NCI-H524 (cell line): Measurements from ENCODE around the gene COQ5.
A peak's percentile ranks its signal among the peaks of the same experiment; 100 is the strongest.

Experiments
- DNase-seq, 2 experiments: peaks; one replicate each; lab custom pipeline; 2025; lab: John Stamatoyannopoulos, UW

Gene COQ5

DNA sequence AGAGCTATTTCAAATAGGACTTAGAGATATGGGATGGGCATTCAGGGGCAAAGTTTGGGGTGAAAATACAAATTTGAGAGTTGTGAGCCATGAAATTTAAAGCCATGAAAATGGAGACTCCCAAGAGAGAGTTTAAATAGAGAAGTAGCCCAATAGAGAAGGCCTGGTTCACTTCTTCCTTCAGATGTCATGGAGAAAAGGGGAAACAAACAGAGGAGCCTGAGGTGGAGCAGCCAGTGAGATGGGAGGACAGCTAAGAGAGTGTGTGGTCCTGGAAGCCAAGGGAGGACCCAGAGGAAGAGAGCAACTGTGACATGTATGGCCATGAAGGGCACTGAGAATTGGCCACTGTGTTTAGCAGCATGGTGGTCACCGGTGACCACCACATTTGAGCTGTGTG is 45.3 kb downstream of the COQ5 start:
- DNase-seq, result no peak

DNA sequence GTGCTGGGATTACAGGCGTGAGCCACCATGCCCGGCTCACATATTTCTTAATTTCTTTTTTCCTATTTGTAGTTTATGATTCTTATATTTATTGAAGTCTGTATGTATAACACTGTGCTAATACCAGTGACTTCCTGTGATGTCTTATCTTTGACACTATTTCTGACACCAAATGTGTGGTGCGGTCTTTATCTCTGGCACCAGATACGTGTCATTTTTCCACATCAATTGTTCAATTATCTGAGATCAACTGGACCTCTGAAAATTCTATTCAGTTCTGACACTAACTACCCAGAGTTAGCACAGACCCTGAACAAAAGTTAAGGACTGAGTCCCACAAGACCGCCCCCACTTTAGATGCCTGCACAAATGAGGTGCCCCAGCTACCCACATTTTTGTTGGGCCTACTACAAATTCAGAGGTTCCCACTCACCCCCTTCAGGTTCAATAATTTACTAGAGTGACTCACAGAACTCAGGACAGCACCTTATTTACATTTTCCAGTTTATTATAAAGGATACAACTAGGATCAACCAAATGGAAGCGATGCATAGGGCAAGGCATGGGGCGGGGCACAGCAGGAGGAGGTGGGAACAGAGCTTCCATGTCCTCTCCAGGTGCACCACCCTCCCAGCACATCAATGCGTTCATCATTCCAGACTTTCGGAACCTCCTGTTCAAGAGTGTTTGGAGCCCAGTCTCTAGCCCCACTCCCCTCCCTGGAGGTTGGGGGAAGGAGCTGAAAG is 47.8 kb downstream of the COQ5 start:
- DNase-seq, result no peak

GRCh38 chr12:120480211-120480610 is 48.7 kb downstream of the COQ5 start:
- no peak for DNase-seq

- no peak for DNase-seq
These were observed 49.5 kb downstream of the COQ5 start for GRCh38 chr12:120479458-120479857.

- no peak for DNase-seq
These were observed 53.3 kb downstream of the COQ5 start for GRCh38 chr12:120475643-120476042.

DNA sequence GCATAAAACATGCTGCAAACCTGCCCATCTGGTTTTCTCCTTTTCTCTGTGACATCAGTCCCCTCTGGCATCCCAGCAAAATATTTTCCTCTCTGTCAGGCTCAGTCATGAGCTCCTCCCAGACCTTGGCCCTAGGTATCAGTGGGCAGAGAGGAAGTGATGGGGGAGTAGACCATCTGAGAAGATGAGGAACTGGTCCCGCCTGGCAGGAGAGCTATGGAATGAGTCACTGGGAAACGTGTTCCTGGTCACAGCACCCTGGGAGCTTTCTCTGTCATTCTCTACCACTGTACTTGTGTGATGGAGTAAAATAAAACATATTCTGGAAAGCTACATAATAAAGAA is 54.4 kb downstream of the COQ5 start:
- DNase-seq, result no peak

DNA sequence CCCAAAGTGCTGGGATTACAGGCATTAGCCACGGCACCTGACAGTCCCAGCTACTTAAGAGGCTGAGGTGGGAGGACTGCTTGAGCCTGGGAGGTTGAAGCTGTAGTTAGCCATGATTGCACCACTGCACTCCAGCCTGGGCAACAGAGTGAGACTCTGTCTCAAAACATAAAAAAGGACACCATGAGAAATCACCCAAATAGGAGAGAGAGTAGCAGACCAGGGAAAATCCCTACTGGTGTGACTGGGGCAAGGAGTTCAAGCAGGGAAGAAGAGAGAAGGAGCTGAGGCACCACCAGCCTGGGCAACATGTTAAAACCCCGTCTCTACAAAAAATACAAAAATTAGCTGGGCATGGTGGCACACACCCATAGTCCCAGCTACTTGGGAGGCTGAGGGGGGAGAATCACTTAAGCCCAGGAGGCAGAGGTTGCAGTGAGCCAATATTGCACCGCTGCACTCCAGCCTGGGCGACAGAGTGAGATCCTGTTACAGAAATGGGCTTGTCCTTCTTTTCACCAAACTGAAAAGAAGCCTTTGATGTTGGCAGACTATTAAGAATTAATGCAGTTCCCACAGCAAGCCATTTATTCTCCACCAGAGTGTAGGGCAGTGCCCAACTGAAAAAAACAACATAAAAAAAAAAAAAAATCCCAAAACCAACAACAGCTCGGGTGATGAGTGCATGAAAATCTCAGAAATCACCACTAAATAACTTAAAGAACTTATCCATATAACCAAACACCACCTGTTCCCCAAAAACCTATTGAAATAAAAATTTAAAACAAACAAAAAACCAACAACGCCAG is 54.9 kb downstream of the COQ5 start:
- DNase-seq, result no peak

DNA sequence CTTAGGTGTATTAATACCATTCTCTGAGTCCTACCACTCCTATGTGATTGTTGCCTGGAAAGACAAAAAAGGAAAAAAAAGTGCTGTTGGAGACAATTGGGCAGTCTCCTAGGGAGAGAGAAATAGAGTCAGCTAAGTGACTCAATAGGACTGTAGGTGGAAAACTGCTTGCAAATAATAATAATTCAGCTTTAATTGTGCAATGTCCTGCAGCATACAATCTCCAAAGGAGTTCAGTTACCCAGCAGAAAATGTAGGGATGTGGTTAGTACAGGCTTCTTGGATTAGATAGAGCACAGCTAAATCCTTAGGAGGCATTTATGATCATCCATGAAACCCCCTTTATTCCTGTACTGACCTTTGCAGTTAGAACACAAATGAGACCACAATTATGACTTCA is 56.4 kb downstream of the COQ5 start:
- DNase-seq, result no peak

DNA sequence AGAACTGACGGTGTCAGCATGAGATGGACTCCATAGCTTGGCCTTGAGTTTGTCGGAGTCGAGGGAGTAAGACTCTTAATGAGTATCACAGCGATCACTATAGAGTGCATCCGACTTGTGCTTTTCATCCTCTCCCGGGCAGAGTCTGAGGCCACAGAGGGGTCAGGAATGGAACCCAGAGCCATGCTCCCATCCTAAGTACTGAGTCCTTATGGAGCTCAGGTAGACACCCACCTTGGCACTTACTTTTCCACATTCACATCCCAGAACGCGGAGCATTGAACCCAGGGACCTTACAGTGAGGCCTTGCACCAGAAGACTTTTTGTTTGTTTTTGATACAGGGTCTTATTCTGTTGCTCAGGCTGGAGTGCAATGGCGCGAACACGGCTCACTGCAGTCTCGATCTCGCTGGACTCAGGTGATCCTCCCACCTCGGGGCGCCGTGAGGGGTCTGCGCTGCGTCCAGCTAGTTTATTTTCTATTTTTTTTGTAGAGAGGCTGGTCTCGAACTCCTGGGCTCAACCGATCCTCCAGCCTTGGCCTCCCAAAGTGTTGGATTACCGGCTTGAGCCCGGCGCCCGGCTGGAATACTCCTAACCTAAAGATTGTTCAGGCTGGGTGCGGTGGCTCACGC is 58.7 kb downstream of the COQ5 start:
- peak in 1 of 2 experiments; percentile 45 for DNase-seq

DNA sequence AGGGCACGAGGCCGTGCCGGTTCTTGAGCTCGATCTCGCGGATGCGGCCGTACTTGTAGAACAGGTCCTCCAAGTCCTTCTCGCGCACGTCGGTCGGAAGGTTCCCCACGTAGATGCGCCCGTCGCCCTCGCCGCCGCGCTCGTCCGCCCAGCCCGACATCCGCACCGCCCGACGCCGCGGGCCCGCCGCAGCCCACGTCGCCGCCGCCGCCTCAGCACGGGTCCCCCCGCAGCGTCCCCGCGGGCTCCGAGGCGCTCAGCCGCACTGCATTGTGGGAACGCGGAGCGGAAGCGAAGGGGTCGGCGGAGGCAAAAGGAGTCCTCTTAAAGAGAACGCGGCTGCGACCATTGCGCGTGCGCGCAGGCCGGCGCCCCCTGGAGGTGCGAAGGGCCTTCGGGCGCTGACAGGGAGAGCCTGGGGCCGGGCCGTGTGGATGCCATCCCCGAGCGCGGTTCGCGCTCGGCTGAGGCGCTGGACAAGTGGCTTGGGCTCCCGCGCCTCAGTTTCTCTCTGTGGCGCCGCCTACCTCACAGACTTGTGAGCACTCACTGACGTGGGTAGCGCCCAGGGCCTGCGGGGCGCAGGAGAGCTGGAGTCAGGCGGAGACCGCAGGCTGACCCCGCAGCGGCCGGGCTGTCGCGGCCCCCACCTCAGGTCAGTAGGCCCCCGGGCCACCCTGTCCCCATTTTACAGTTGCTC is 59.4 kb downstream of the COQ5 start, which contains the start of gene SRSF9:
TSS of gene SRSF9 (minus strand) at position 299 of the 700 bp plus-strand sequence. CDS start at position 160, 139 bp downstream.
- peak; percentile 86 to 94 for DNase-seq

- DNase-seq, result no peak
These were observed 60.0 kb downstream of the COQ5 start for GRCh38 chr12:120468821-120469449.

DNA sequence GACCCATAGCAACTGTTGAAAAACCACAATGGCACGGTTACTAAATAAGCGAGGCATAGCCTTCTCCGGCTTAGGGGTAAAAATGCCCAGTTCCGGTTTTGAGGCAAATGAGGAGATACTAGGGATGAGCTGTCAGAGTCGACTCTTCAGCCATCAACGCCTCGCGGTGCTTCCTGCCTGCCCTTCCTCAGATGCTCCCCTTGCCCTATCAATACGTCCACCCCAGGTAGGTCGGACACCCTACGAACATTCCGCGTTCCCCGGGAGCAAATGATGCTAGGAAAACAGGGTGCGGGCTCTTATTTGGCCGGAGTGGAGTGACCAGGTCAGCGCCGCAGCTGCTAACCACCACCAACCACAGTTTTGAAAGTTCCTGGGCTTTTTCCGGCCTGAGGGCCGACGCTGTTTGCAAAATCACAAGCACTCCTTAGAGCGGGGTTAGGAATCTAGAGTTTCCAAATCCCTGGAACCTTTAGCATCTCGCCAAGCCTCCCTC is 60.6 kb downstream of the COQ5 start:
- DNase-seq, result no peak

DNA sequence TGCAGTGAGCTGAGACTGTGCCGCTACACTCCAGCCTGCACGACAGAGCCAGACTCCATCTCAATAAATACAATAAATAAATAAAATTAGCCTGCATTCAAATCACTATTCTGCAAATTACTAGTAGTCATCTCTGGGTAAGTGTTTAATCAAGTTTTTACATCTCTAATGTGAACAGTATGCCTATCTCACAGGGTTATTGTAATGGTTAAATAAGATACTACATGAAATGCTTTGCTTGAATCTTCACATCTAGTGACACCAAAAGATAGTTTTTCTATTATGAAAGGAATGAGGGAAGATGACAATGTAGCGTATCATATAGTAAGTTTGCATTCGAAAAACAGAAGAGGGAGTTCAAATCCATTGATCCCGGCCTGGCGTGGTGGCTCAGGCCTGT is 61.5 kb downstream of the COQ5 start:
- no peak for DNase-seq

DNA sequence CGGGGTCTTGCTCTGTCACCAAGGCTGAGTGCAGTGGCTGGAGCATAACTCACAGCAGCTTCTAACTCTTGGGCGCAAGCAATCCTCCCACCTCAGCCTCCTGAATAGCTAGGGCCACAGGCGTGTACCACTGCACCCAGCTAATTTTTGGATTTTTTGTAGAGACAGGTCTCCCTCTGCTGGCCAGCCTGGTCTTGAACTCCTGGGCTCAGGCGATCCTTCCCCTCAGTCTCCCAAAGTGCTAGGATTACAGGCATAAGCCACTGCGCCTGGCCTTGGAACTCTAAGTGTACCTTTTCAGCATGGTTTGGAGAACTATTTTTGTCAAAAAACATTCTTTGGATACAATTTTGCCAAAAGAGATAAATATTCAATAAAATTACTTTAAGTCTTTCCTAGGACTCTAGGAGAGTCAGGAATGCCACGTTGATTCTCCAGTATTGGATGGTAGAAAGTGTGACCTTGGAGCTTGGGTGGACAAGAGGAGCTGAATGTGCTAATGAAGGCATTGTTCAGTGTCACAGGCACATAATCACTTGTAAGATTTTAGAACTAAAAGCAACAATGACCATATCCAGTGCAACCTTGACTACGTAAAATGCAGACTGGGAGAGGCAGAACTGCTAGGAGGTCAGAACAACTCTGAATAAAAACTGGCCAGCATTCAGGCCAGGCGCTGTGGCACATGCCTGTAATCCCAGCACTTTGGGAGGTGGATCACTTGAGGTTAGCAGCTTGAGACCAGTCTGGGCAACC is 62.2 kb downstream of the COQ5 start:
- DNase-seq, result peak; percentile 35 to 56

- no peak for DNase-seq
These were observed 63.2 kb downstream of the COQ5 start for GRCh38 chr12:120465756-120466155.

GRCh38 chr12:120463712-120464111 is 65.2 kb downstream of the COQ5 start:
- DNase-seq, result no peak

DNA sequence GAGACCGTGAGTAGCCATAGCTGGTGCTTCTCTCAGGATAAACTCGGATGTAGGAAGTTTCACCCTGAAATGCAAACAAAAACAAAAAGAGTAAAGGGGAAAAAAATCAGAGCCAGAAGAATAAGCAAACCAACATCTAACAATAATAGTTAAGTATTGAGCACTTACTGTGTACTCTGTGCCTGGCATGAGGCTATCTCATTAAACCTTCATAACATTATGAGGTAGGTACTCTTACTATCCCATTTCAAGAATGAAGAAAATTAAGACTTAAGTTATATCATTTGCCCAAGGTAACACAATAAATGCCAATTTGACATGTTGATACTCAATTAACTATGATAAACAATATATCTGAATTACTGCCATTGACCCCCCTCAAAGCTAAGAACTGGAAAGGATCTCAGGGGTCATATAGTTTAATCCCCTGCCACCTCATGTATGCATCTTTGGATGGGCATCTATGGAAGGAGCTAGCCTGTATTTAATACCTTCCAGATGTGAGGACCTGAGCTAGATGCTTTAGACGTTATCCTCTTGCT is 66.8 kb downstream of the COQ5 start:
- DNase-seq, result no peak

DNA sequence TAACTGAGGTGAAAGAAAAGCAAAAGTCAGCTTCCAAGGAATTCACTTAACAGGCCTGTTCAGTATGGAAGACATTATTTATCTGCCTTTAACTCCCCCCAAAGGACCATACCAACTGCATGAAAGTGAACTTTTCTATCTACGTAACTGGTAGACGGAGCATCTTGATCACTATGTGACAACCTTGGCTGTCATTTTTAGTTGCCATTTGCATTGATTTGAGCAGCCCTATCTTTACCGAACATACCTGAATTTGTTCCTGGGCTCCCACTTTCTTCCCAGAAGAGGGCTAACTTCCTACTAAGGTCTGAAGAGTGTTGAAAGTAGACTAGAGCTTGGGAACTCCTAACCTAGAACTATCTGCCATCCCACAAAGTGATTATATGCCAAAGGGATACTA is 68.8 kb downstream of the COQ5 start:
- DNase-seq, result no peak

GRCh38 chr12:120457133-120457532 is 71.8 kb downstream of the COQ5 start:
- peak in 1 of 2 experiments; percentile 51 for DNase-seq

- DNase-seq, result no peak
These were observed 73.7 kb downstream of the COQ5 start for GRCh38 chr12:120455302-120455701.

DNA sequence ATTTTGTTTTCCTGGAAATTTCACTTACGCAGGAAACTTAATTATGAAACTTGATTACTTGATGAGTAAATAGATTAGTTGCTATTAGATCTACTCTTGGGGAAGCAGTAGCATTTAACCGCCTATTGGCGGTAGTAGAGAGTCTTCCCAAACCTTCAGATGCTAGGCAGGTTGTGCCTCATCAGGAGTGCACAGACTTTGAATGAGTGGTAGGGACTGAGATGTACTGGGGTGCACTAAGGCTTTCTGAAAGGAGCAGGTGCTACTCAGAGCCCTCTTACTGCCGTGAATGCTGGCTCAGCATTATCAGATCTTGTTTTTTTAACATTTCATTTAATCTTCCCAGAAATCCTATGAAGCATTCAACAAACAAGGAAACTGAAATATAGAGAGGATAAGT is 75.0 kb downstream of the COQ5 start:
- peak in 1 of 2 experiments; percentile 31 for DNase-seq
